ENCODE results near the gene RHOC.

Gene RHOC

GRCh38 chr1:112694363-112694929 is 12.5 kb downstream of the RHOC start:
- peaks cover 3% of the 10 kb centered on the region; the same call in 1 of the 2 replicates for H3K4me1 ChIP-seq (ENCODE audit: control insufficient read depth, insufficient read depth, low read length)
- H3K36me3 ChIP-seq (ENCODE audit: control insufficient read depth in 2 of 2, insufficient read depth in 1 of 2, low read length in 2 of 2): peaks cover 24 to 95% of the 10 kb centered on the region in 2 experiments; a peak in 2 of 3 replicates
- POLR2A ChIA-PET: interaction anchor here (0.5 to 0.8 kb wide), 2 partner anchors 20 to 1211 kb away, joined by 3 to 6 read pairs; partner anchors contain the start of genes DCLRE1B and MOV10
- no peak overlapping the region for H3K4me3 ChIP-seq (ENCODE audit: low read depth, low read length)
- no peak overlapping the region for H3K27ac ChIP-seq (ENCODE audit: extremely low read depth, low read depth, low read length)
- no peaks in the 10 kb centered on the region for H3K9me3 ChIP-seq (ENCODE audit: control insufficient read depth, insufficient read depth, low read depth, low read length)
- no peak for TF ChIP-seq ZNF521 (tag by site-specific recombination; IDR thresholded peaks at IDR 0.05)
- no peak for TF ChIP-seq ZNF433 (tag by site-specific recombination; IDR thresholded peaks at IDR 0.05; ENCODE audit: low read depth)
- TF ChIP-seq GLI4 (tag by site-specific recombination; IDR thresholded peaks at IDR 0.05): no peak
- no peak for TF ChIP-seq ZNF341 (tag by site-specific recombination; IDR thresholded peaks at IDR 0.05; ENCODE audit: low read depth)
- no peak for TF ChIP-seq WT1 (tag by site-specific recombination; IDR thresholded peaks at IDR 0.05)
- no peak for TF ChIP-seq ZNF580 (tag by site-specific recombination; IDR thresholded peaks at IDR 0.05)
- TF ChIP-seq ZNF155 (tag by site-specific recombination; IDR thresholded peaks at IDR 0.05): no peak
- no peak for TF ChIP-seq ZNF2 (tag by site-specific recombination; IDR thresholded peaks at IDR 0.05)
- no peak for TF ChIP-seq ZNF529 (tag by site-specific recombination; IDR thresholded peaks at IDR 0.05; ENCODE audit: insufficient replicate concordance)
- TF ChIP-seq ZBTB1 (tag by site-specific recombination; IDR thresholded peaks at IDR 0.05): no peak
- no peak for TF ChIP-seq TSHZ1 (tag by site-specific recombination; IDR thresholded peaks at IDR 0.05; ENCODE audit: borderline replicate concordance)
- TF ChIP-seq ZNF174 (tag by site-specific recombination; IDR thresholded peaks at IDR 0.05): no peak
- TF ChIP-seq SP3 (tag by site-specific recombination; IDR thresholded peaks at IDR 0.05): no peak
- CTCF ChIA-PET: no interaction called here

DNA sequence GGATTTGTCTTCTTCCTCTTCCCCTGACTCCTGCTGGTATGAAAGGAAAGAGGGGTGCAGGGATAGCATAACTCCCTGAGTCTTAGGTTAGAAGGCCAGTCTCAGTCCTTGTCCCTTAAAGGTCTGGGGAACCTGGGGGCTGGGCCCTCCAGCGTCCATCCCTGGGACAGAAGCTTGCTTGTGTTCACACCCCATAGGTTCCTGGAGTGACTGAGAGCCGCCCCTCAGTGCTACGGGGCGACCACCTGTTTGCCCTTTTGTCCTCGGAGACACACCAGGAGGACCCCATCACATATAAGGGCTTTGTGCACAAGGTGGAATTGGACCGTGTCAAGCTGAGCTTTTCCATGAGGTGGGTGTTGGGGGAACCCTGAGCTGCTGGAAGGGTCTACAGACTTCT is 13.1 kb downstream of the RHOC start:
- Histone ChIP-seq H3K9me3 (ENCODE audit: control insufficient read depth, insufficient read depth, low read depth, low read length) (no peaks in the 10 kb centered on the region), H3K36me3 (ENCODE audit: control insufficient read depth in 2 of 2, insufficient read depth in 1 of 2, low read length in 2 of 2) (peaks cover 24 to 98% of the 10 kb centered on the region in 2 experiments; a peak in 2 of 3 replicates), H3K4me1 (ENCODE audit: control insufficient read depth, insufficient read depth, low read length) (peaks cover 2% of the 10 kb centered on the region; the same call in 1 of the 2 replicates), H3K4me3 (ENCODE audit: low read depth, low read length) (no peak overlapping the region), H3K27ac (ENCODE audit: extremely low read depth, low read depth, low read length) (no peak overlapping the region)
- CTCF ChIA-PET: interaction anchor here (0.6 to 1.2 kb wide), 3 partner anchors 20 to 290 kb away, joined by 3 to 4 read pairs (median 3); partner anchors contain the start of genes MOV10 and PPM1J
- POLR2A ChIA-PET: interaction anchor here (0.6 to 0.8 kb wide), 2 partner anchors 19 to 1074 kb away, joined by 3 to 6 read pairs; partner anchors contain the start of genes MOV10 and RAP1A
- TF ChIP-seq SCRT2 (tag by site-specific recombination; IDR thresholded peaks at IDR 0.05) (no peak), ZBTB49 (tag by site-specific recombination; IDR thresholded peaks at IDR 0.05; ENCODE audit: low read depth) (no peak), ZNF280C (tag by site-specific recombination; IDR thresholded peaks at IDR 0.05) (no peak), ZFP37 (tag by site-specific recombination; IDR thresholded peaks at IDR 0.05) (no peak), OSR2 (tag by site-specific recombination; IDR thresholded peaks at IDR 0.05) (no peak), ZNF777 (tag by site-specific recombination; IDR thresholded peaks at IDR 0.05; ENCODE audit: borderline replicate concordance) (no peak), ZSCAN4 (tag by site-specific recombination; IDR thresholded peaks at IDR 0.05) (no peak), ZNF658 (tag by site-specific recombination; IDR thresholded peaks at IDR 0.05) (no peak), ZNF140 (tag by site-specific recombination; IDR thresholded peaks at IDR 0.05) (no peak), ZNF354C (tag by site-specific recombination; IDR thresholded peaks at IDR 0.05; ENCODE audit: borderline replicate concordance, low read depth) (no peak)
- TF ChIP-seq, protein P1, sequence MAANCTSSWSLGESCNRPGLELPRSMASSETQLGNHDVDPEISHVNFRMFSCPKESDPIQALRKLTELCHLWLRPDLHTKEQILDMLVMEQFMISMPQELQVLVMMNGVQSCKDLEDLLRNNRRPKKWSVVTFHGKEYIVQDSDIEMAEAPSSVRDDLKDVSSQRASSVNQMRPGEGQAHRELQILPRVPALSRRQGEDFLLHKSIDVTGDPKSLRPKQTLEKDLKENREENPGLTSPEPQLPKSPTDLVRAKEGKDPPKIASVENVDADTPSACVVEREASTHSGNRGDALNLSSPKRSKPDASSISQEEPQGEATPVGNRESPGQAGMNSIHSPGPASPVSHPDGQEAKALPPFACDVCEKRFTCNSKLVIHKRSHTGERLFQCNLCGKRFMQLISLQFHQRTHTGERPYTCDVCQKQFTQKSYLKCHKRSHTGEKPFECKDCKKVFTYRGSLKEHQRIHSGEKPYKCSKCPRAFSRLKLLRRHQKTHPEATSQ (tag by site-specific recombination; IDR thresholded peaks at IDR 0.05): no peak

All from HEK293 (cell line).